GM19351 (cell line): ENCODE data around the gene LRRC9.

Experiments used
- ATAC-seq: cut with Tn5 transposase; IDR thresholded peaks from one replicate; pipeline ENCODE4 v1.9.1; 2021; ENCODE audit warnings: mild to moderate bottlenecking, moderate library complexity; ENCODE audit not compliant: unreplicated experiment

LRRC9 gene

DNA sequence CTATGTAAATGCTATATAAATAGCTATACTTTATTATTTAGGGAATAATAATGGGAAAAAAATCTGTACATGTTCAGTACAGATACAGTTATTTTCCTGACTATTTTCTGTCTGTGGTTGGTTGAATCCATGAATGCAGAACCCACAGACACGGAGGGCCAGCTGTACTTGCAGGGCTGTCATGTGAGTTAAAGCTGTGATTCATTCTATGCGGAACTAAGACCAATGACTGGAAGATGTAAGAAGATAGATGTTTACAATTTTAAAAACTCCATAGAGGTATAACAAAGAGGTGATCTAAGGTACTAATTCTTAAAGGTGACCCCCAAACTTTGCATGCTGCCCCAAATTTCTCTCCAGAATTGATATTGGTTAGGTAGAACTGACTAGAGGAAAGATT lies 186.4 kb downstream of the LRRC9 start:
- ATAC-seq = no peak

DNA sequence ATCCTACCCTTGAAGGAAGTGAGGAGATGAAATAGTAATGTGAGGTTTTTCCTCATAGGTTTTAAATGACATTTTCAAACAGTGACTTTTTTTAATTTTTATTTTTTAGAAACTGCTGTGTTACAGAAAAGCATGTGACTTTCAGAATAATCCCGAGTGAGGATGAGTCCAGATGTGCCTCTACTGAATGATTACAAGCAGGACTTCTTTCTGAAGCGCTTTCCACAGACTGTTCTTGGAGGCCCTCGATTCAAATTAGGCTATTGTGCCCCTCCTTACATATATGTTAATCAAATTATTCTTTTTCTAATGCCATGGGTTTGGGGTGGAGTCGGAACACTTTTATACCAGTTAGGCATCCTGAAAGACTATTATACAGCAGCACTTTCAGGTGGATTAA lies 187.5 kb downstream of the LRRC9 start:
- ATAC-seq = no peak

DNA sequence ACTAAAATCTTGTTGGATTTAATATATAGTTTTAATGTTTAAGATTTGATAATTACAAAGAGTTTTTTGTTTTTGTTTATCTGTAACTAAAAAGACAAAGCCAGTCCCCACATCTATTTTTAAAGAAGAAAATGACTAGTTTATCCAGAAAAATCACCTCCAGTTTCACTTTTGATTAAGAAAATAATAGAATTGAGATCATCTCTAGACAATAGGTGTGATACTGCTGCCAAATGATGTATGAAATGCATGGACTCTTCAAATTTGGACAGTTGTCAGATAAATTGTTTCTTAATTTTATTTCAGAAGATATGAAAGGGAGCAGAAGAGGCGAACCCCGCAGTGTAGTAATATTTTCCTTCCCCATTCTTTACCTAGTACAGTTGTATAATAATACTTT lies 191.8 kb downstream of the LRRC9 start:
- no peak for ATAC-seq
